Suprapubic skin (tissue), 4 donors: Measurements from ENCODE around the gene LRIT1. TPM values are rescaled to one million over a fixed set of nuclear protein-coding genes. Genes with fewer than 3 reads are reported as not detected.
A peak's percentile ranks its signal among the peaks of the same experiment; 100 is the strongest.

ENCODE experiments used
- DNase-seq, 2 donors: peaks; one replicate each; pipeline ENCODE4 v3.0.0-alpha.2; 2019; ENCODE audit warnings: low spot score in 2 of 2
- H3K27ac ChIP-seq: fragments of 200-600 bp; sonication (generic); one replicate; pipeline ENCODE4 v1.5.1; 2019
- H3K27me3 ChIP-seq: fragments of 200-600 bp; sonication (generic); one replicate; pipeline ENCODE4 v1.5.1; 2019
- H3K36me3 ChIP-seq: fragments of 200-600 bp; sonication (generic); one replicate; pipeline ENCODE4 v1.5.1; 2019
- H3K4me1 ChIP-seq: fragments of 200-600 bp; sonication (generic); one replicate; pipeline ENCODE4 v1.5.1; 2019
- H3K4me3 ChIP-seq: fragments of 200-600 bp; sonication (generic); one replicate; pipeline ENCODE4 v1.5.1; 2019; ENCODE audit warnings: mild to moderate bottlenecking
- H3K9me3 ChIP-seq: fragments of 200-600 bp; sonication (generic); one replicate; pipeline ENCODE4 v1.5.1; 2019
- EP300 ChIP-seq: sonication (generic); formaldehyde crosslinking; IDR thresholded peaks from one replicate; pipeline ENCODE4 v1.6.1; 2017; ENCODE audit warnings: antibody characterized with exemption
- POLR2A ChIP-seq, 2 donors: fragments of 450-650 bp; IDR thresholded peaks; one replicate each; pipeline ENCODE4 v1.6.1; 2017; ENCODE audit warnings: antibody characterized with exemption in 2 of 2, mild to moderate bottlenecking in 2 of 2, moderate library complexity in 2 of 2
- POLR2AphosphoS5 ChIP-seq, 3 donors: sonication (generic); formaldehyde crosslinking; IDR thresholded peaks; one replicate each; pipeline ENCODE4 v1.6.1; 2017; ENCODE audit warnings: antibody characterized with exemption in 3 of 3
- WGBS: methylation state at CpG from one replicate; pipeline ENCODE4 v1.1.5; 2018; 5-methylcytosine and 5-hydroxymethylcytosine counted together
- total RNA-seq, 4 donors: library from RNA; depleted of rRNA; stranded (reverse); fragments of >200 nt; gene quantifications; one replicate each; pipeline ENCODE4 v1.1.0, GENCODE V29; 2016
- TF ChIP-seq, protein P1 (sequence below), 2 donors: fragments of 200-600 bp in 1 of 2; fragments of 450-650 bp in 1 of 2; sonication (generic) in 1 of 2; IDR thresholded peaks; one replicate each; pipeline ENCODE4 v1.5.1; 2016 to 2019; ENCODE audit warnings: antibody characterized with exemption in 2 of 2, mild to moderate bottlenecking in 1 of 2, moderate library complexity in 1 of 2

LRIT1 gene
- total RNA-seq, 4 donors from 2014 or later, result not detected

DNA sequence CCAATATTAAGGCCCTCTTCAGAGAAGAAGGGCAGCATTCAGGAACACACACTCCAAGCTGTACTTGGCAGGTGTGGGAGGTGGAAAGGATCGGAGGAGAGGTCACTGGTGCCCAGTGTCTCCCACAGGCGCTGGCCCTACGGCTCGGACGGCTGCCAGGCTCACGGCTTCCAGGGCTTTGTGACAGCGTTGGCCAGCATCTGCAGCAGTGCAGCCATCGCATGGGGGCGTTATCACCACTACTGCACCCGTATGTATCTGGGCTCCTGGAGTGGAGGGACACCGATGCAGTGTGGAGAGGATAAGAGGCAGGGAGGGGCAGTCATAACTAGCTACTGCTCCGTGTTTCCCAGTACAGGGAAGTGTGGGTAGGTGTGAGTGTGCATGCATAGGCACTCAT lies 7.4 kb upstream of the LRIT1 start:
- peak in 1 of 2 donors; percentile 45 for DNase-seq
- Histone ChIP-seq H3K4me1 (no peaks in the 10 kb centered on the region), H3K27me3 (peaks cover 3% of the 10 kb centered on the region), H3K9me3 (no peaks in the 10 kb centered on the region), H3K4me3 (no peak overlapping the region), H3K36me3 (no peaks in the 10 kb centered on the region), H3K27ac (no peak overlapping the region)
- no peak for TF ChIP-seq POLR2AphosphoS5 (IDR thresholded peaks at IDR 0.05)
- TF ChIP-seq EP300, result no peak
- no peak for TF ChIP-seq POLR2A (IDR thresholded peaks at IDR 0.05)
- TF ChIP-seq, protein P1, sequence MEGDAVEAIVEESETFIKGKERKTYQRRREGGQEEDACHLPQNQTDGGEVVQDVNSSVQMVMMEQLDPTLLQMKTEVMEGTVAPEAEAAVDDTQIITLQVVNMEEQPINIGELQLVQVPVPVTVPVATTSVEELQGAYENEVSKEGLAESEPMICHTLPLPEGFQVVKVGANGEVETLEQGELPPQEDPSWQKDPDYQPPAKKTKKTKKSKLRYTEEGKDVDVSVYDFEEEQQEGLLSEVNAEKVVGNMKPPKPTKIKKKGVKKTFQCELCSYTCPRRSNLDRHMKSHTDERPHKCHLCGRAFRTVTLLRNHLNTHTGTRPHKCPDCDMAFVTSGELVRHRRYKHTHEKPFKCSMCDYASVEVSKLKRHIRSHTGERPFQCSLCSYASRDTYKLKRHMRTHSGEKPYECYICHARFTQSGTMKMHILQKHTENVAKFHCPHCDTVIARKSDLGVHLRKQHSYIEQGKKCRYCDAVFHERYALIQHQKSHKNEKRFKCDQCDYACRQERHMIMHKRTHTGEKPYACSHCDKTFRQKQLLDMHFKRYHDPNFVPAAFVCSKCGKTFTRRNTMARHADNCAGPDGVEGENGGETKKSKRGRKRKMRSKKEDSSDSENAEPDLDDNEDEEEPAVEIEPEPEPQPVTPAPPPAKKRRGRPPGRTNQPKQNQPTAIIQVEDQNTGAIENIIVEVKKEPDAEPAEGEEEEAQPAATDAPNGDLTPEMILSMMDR (IDR thresholded peaks at IDR 0.05), result no peak
- 88% methylated on average over 12 of the region's 12 CpGs for WGBS

DNA sequence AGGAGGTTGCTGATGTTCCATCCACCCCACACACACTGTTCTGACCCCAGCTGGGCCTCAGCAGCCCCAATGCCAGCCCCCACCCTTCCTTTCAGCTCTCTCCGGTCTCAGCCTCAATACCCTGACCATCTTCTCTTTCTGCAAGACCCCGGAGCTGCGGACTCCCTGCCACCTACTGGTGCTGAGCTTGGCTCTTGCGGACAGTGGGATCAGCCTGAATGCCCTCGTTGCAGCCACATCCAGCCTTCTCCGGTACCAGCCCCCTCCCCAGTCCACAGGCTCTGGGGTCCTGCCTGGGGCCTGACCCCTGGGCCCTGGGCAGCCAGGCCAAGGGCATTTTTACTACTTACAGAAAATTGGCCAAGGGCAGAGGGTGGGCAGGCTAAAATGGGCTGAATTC lies 6.2 kb upstream of the LRIT1 start:
- Histone ChIP-seq H3K9me3 (no peaks in the 10 kb centered on the region), H3K36me3 (no peaks in the 10 kb centered on the region), H3K4me1 (no peaks in the 10 kb centered on the region), H3K27me3 (peaks cover 3% of the 10 kb centered on the region), H3K27ac (no peak overlapping the region), H3K4me3 (no peak overlapping the region)
- DNase-seq, result peak in 1 of 2 donors; percentile 64
- 94% methylated on average over 6 of the region's 6 CpGs for WGBS
- TF ChIP-seq EP300, result no peak
- no peak for TF ChIP-seq POLR2AphosphoS5 (IDR thresholded peaks at IDR 0.05)

DNA sequence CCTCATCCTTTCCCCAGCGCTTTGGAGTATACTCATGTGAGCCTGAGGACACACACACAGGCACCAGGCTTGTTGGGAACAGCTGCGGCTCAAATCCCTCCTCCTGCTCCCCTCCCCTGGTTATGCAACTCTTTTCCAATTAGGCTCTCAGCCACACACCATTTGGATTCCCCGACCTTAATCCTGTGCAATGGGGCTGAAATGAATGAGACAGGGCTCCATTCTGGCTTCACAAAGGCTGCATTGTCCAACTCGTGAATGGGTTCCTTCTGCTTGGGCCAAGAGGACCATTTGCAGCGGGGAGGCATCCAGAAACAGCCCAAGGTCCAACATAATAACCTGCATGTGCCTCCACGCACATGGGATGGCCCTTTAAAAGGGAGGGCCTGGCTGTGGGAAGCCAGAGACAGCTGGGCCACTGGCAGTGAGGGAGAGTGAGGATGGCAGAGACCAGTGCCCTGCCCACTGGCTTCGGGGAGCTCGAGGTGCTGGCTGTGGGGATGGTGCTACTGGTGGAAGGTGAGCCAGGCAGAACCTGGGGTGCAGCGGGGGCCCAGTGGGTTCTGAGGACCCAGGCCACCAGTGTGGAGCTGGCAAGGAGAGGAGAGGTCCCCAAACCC lies 3.4 kb upstream of the LRIT1 start, which contains the start of gene RGR:
TSS of gene RGR (plus strand) at position 403 of the 620 bp plus-strand sequence. CDS start at position 441, 38 bp downstream.
- Histone ChIP-seq H3K27ac (no peak within 1 kb of the TSS), H3K4me3 (no peak within 1 kb of the TSS), H3K36me3 (no peaks in the 10 kb centered on the region), H3K27me3 (no peaks in the 10 kb centered on the region), H3K4me1 (no peaks in the 10 kb centered on the region), H3K9me3 (no peaks in the 10 kb centered on the region)
- TF ChIP-seq POLR2AphosphoS5 (IDR thresholded peaks at IDR 0.05) (no peak), EP300 (no peak), POLR2A (IDR thresholded peaks at IDR 0.05) (no peak)
- TF ChIP-seq, protein P1 (IDR thresholded peaks at IDR 0.05), result no peak
- DNase-seq, result peak in 1 of 2 donors; percentile 74
- WGBS, result 45% methylated on average over 9 of the region's 9 CpGs

DNA sequence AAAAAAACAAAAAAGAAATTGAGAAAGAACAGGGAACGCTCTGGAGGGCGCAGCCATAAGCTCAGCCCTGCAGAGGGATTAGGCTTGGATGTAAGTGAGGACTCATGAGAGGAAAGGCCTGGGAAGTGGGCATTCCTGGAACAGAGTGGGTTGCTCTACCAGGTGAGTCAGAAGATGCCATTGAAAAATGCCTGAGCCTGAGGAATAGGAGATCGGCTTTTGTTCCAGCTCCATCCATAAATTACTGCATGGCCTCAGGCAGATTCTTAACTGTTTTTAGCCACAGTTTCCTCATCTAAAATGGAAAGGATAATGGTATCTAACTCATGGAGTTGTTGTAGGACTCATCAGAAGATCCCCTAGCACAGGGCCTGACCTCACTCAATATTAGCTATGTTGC lies 2.4 kb upstream of the LRIT1 start:
- Histone ChIP-seq H3K4me3 (no peak overlapping the region), H3K4me1 (no peaks in the 10 kb centered on the region), H3K27me3 (no peaks in the 10 kb centered on the region), H3K36me3 (no peaks in the 10 kb centered on the region), H3K9me3 (no peaks in the 10 kb centered on the region), H3K27ac (no peak overlapping the region)
- no peak for DNase-seq
- WGBS, result 89% methylated on average over 3 of the region's 3 CpGs
- no peak for TF ChIP-seq POLR2AphosphoS5 (IDR thresholded peaks at IDR 0.05)
- TF ChIP-seq EP300, result no peak
- TF ChIP-seq, protein P1 (IDR thresholded peaks at IDR 0.05), result no peak
- TF ChIP-seq POLR2A (IDR thresholded peaks at IDR 0.05), result no peak

DNA sequence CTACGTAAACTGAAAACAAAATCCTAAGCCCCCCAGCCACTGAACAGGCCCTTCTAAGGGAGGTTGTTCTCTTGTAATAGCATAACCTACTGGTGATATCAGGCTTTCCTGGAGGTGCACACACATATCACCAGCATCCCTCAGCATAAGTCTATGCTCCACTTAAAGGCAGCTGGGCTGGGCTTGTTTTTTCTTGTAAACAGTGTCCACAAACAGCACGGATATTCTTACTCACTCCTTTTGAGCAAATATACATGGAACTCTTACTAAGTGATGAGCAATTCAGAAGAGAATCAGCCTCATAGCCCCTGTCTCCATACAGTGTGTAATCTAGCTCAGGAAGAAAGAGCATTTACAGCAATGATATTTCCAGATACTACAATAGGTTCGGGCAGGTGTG lies 2.4 kb downstream of the LRIT1 start:
- DNase-seq, result peak in 1 of 2 donors; percentile 11
- Histone ChIP-seq H3K27me3 (peaks cover 24% of the 10 kb centered on the region), H3K9me3 (no peaks in the 10 kb centered on the region), H3K4me3 (no peak overlapping the region), H3K27ac (no peak overlapping the region), H3K4me1 (no peaks in the 10 kb centered on the region), H3K36me3 (no peaks in the 10 kb centered on the region)
- TF ChIP-seq POLR2AphosphoS5 (IDR thresholded peaks at IDR 0.05) (no peak), POLR2A (IDR thresholded peaks at IDR 0.05) (no peak), EP300 (no peak)
- TF ChIP-seq, protein P1 (IDR thresholded peaks at IDR 0.05), result no peak
- 89% methylated on average over 3 of the region's 3 CpGs for WGBS
